Breast epithelium (tissue), 4 donors: Measurements from ENCODE around the gene FRMPD2. TPM values are rescaled to one million over a fixed set of nuclear protein-coding genes. Genes with fewer than 3 reads are reported as not detected.

Experiments
- DNase-seq, 2 donors: peaks; one replicate each; pipeline ENCODE4 v3.0.0-alpha.2; 2019; ENCODE audit warnings: low spot score in 2 of 2
- H3K27ac ChIP-seq, 2 donors: fragments of 200-600 bp; sonication (generic) in 1 of 2; one replicate each; pipeline ENCODE4 v1.5.1; 2016 to 2019; ENCODE audit warnings: mild to moderate bottlenecking in 1 of 2
- H3K27me3 ChIP-seq, 2 donors: fragments of 200-600 bp; sonication (generic) in 1 of 2; one replicate each; pipeline versions ENCODE4 v1.5.1 to v1.6.0; 2017 to 2019; ENCODE audit warnings: control low read depth in 1 of 2, mild to moderate bottlenecking in 1 of 2
- H3K36me3 ChIP-seq: fragments of 200-600 bp; one replicate; pipeline ENCODE4 v1.5.1; 2019
- H3K4me1 ChIP-seq, 2 donors: fragments of 200-600 bp; sonication (generic); one replicate each; pipeline ENCODE4 v1.5.1; 2016 to 2019; ENCODE audit warnings: control low read depth in 1 of 2
- H3K4me3 ChIP-seq, 3 donors: fragments of 200-600 bp; sonication (generic); 1 replicate in 2 of 3; 2 replicates in 1 of 3; pipeline ENCODE4 v1.5.1; 2016 to 2019; ENCODE audit warnings: mild to moderate bottlenecking in 3 of 3, moderate library complexity in 2 of 3
- H3K9me3 ChIP-seq, 2 donors: fragments of 200-600 bp; sonication (generic) in 1 of 2; one replicate each; pipeline ENCODE4 v1.5.1; 2016 to 2019; ENCODE audit warnings: control low read depth in 1 of 2
- POLR2A ChIP-seq: fragments of 450-650 bp; IDR thresholded peaks from one replicate; pipeline ENCODE4 v1.6.1; 2016; ENCODE audit warnings: antibody characterized with exemption, mild to moderate bottlenecking, moderate library complexity
- POLR2AphosphoS5 ChIP-seq, 3 donors: sonication (generic); formaldehyde crosslinking; IDR thresholded peaks; one replicate each; pipeline ENCODE4 v1.6.1; 2017; ENCODE audit warnings: antibody characterized with exemption in 3 of 3
- intact Hi-C: fragments of 100-400 bp; cut with DNase I; formaldehyde crosslinking; loops from one replicate; pipeline ENCODE4 v1.15.1; 2023; ENCODE audit warnings: low total_unique reads
- total RNA-seq, 3 donors: library from RNA; depleted of rRNA; stranded (reverse); fragments of >200 nt; gene quantifications; one replicate each; pipeline ENCODE4 v1.1.0, GENCODE V29; 2016
- TF ChIP-seq, protein P1 (sequence below), 3 donors: fragments of 450-650 bp; IDR thresholded peaks; one replicate each; pipeline ENCODE4 v1.5.1; 2016 to 2017; ENCODE audit warnings: antibody characterized with exemption in 3 of 3, mild to moderate bottlenecking in 3 of 3, moderate library complexity in 3 of 3

FRMPD2 gene
- total RNA-seq, 3 donors from 2014 or later: 1.9 to 4.6 TPM; not detected in 1

DNA sequence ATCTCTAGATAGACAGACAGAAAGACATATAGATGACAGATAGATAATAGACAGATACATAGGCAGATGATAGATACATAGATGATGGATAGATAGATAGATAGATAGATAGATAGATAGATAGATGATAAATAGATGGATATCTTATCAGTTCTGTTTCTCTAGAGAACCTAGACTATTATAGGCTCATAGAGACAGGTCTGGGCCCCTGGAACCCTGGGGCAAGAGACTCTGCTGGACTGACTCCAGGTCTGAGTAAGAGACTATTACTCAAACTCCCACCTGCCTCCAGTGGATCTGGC lies 58.3 kb downstream of the FRMPD2 start:
- Histone ChIP-seq H3K27me3 (no peaks in the 10 kb centered on the region), H3K27ac (no peak overlapping the region), H3K4me1 (no peaks in the 10 kb centered on the region), H3K36me3 (no peaks in the 10 kb centered on the region), H3K9me3 (peaks cover 0 to 4% of the 10 kb centered on the region in 2 donors), H3K4me3 (no peak overlapping the region)
- TF ChIP-seq POLR2A (no peak), POLR2AphosphoS5 (IDR thresholded peaks at IDR 0.05) (no peak)
- TF ChIP-seq, protein P1, sequence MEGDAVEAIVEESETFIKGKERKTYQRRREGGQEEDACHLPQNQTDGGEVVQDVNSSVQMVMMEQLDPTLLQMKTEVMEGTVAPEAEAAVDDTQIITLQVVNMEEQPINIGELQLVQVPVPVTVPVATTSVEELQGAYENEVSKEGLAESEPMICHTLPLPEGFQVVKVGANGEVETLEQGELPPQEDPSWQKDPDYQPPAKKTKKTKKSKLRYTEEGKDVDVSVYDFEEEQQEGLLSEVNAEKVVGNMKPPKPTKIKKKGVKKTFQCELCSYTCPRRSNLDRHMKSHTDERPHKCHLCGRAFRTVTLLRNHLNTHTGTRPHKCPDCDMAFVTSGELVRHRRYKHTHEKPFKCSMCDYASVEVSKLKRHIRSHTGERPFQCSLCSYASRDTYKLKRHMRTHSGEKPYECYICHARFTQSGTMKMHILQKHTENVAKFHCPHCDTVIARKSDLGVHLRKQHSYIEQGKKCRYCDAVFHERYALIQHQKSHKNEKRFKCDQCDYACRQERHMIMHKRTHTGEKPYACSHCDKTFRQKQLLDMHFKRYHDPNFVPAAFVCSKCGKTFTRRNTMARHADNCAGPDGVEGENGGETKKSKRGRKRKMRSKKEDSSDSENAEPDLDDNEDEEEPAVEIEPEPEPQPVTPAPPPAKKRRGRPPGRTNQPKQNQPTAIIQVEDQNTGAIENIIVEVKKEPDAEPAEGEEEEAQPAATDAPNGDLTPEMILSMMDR (IDR thresholded peaks at IDR 0.05): no peak
- intact Hi-C loops: no loop called here
- DNase-seq: no peak

- TF ChIP-seq POLR2A (no peak), POLR2AphosphoS5 (IDR thresholded peaks at IDR 0.05) (no peak)
- TF ChIP-seq, protein P1 (IDR thresholded peaks at IDR 0.05): peak in 2 of 3 donors; percentile 26 to 37
- Histone ChIP-seq H3K27me3 (no peaks in the 10 kb centered on the region), H3K4me3 (no peak overlapping the region), H3K36me3 (no peaks in the 10 kb centered on the region), H3K9me3 (peaks cover 0 to 4% of the 10 kb centered on the region in 2 donors), H3K27ac (no peak overlapping the region), H3K4me1 (no peaks in the 10 kb centered on the region)
- DNase-seq: no peak
- intact Hi-C loops: no loop called here
Observed at GRCh38 chr10:48215486-48216203, 58.9 kb downstream of the FRMPD2 start.

- Histone ChIP-seq H3K4me1 (no peaks in the 10 kb centered on the region), H3K9me3 (peaks cover 0 to 4% of the 10 kb centered on the region in 2 donors), H3K4me3 (no peak overlapping the region), H3K36me3 (no peaks in the 10 kb centered on the region), H3K27ac (no peak overlapping the region), H3K27me3 (no peaks in the 10 kb centered on the region)
- intact Hi-C loops: no loop called here
- DNase-seq: no peak
- TF ChIP-seq, protein P1 (IDR thresholded peaks at IDR 0.05): no peak
- TF ChIP-seq POLR2A (no peak), POLR2AphosphoS5 (IDR thresholded peaks at IDR 0.05) (no peak)
Observed at GRCh38 chr10:48214716-48215485, 59.6 kb downstream of the FRMPD2 start.

DNA sequence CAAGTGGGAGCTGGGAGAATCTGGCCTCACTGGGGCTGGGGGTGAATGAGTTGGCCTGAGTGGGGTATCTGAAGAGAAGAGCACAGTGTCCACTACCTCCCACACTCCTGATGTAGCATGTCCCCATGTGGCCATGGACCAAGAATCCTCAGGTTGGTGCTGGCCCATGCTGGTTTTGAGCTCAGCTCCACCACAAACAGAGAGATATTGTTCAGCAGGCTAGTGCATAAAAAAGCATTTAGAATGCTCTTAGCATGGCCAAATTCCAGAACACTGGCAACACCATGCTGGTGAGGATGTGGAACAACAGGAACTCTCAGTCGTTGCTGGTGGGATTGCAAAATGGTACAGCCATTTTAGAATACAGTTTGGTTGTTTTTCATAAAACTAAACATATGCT lies 61.4 kb downstream of the FRMPD2 start:
- TF ChIP-seq POLR2AphosphoS5 (IDR thresholded peaks at IDR 0.05) (no peak), POLR2A (no peak)
- TF ChIP-seq, protein P1 (IDR thresholded peaks at IDR 0.05): no peak
- no peak overlapping the region for H3K27ac ChIP-seq

GRCh38 chr10:48211777-48212176 lies 62.7 kb downstream of the FRMPD2 start:
- no peaks in the 10 kb centered on the region for H3K27me3 ChIP-seq
- H3K4me1 ChIP-seq: no peaks in the 10 kb centered on the region
- peaks cover 0 to 4% of the 10 kb centered on the region in 2 donors for H3K9me3 ChIP-seq
- H3K4me3 ChIP-seq: no peak overlapping the region
- DNase-seq: no peak
- intact Hi-C loops: no loop called here
- no peaks in the 10 kb centered on the region for H3K36me3 ChIP-seq
- no peak overlapping the region for H3K27ac ChIP-seq
- TF ChIP-seq POLR2AphosphoS5 (IDR thresholded peaks at IDR 0.05) (no peak), POLR2A (no peak)
- TF ChIP-seq, protein P1 (IDR thresholded peaks at IDR 0.05): no peak

More for the DNA sequence above, 61.4 kb downstream of the FRMPD2 start:
- Histone ChIP-seq H3K4me3 (no peak overlapping the region), H3K4me1 (no peaks in the 10 kb centered on the region), H3K36me3 (no peaks in the 10 kb centered on the region), H3K9me3 (peaks cover 0 to 4% of the 10 kb centered on the region in 2 donors), H3K27me3 (no peaks in the 10 kb centered on the region)
- intact Hi-C loops: no loop called here
- no peak for DNase-seq
